Naive B cell (primary cell): ENCODE results near the gene SGMS1. TPM values are rescaled to one million over a fixed set of nuclear protein-coding genes. Genes with fewer than 3 reads are reported as not detected.
"Not testable (repeated sequence)": the region's sequence is repeated elsewhere in the genome, so short reads cannot be mapped to it uniquely, and the experiment has no call there.

Experiments
- ATAC-seq, 2 donors: fragments of 150-1000 bp; cut with Tn5 transposase; 2 replicates each; pipeline ENCODE4 v1.10.0; 2021; ENCODE audit warnings: low read depth in 2 of 2, mild to moderate bottlenecking in 2 of 2, moderate library complexity in 2 of 2
- DNase-seq: peaks from one replicate; pipeline ENCODE4 v3.0.0; 2022
- H3K27ac Mint-ChIP-seq, 6 donors: one replicate each; pipeline ENCODE4 v1.8.0; 2020 to 2022; ENCODE audit warnings: mild to moderate bottlenecking in 6 of 6, mixed read lengths in 6 of 6, moderate library complexity in 5 of 6, inconsistent platforms in 2 of 6
- H3K27me3 Mint-ChIP-seq, 3 donors: one replicate each; pipeline ENCODE4 v1.8.0; 2021 to 2022; ENCODE audit warnings: mixed read lengths in 3 of 3, mild to moderate bottlenecking in 1 of 3
- H3K36me3 Mint-ChIP-seq, 2 donors: one replicate each; pipeline ENCODE4 v1.8.0; 2020 to 2022; ENCODE audit warnings: mixed read lengths in 2 of 2, inconsistent platforms in 1 of 2, mild to moderate bottlenecking in 1 of 2
- H3K4me1 Mint-ChIP-seq, 3 donors: one replicate each; pipeline ENCODE4 v1.8.0; 2020 to 2022; ENCODE audit warnings: mixed read lengths in 3 of 3, inconsistent platforms in 1 of 3, mild to moderate bottlenecking in 1 of 3, moderate library complexity in 1 of 3
- H3K4me3 Mint-ChIP-seq, 8 donors: one replicate each; pipeline ENCODE4 v1.8.0; 2020 to 2022; ENCODE audit warnings: mild to moderate bottlenecking in 8 of 8, mixed read lengths in 8 of 8, moderate library complexity in 8 of 8, inconsistent platforms in 2 of 8
- H3K9me3 Mint-ChIP-seq, 7 donors: one replicate each; pipeline ENCODE4 v1.8.0; 2020 to 2022; ENCODE audit warnings: mixed read lengths in 7 of 7, mild to moderate bottlenecking in 5 of 7, inconsistent platforms in 2 of 7, moderate library complexity in 1 of 7
- polyA plus RNA-seq, 6 donors: library from polyadenylated mRNA; unstranded; fragments of 300-500 nt; fragmentation: Illumina TruSeq; gene quantifications; one replicate each; pipeline ENCODE4 v1.2.3, GENCODE V29; 2021; ENCODE audit warnings: low read depth in 6 of 6

Gene SGMS1
- polyA plus RNA-seq, 6 donors from 2014 or later, result 14.2 to 21.7 (median 16.7) TPM

DNA sequence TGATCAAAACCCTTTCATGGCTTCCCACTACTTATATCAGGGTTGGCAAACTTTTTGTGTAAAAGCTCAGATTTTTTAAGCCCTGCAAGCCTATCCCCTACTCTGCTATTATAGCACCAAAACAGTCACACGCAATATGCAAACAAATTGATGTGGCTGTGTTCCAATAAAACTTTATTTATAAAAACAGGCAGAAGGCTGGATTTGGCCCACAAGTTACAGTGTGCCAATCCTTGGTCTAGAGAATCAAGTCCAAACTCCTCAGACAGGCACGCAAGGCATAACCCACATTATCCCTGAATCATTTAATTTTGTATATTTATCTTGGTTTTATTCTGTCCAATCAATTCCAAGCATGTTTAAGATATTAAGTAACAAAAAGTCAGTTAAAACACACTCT lies 71.9 kb downstream of the SGMS1 start:
- DNase-seq (no peak), ATAC-seq (no peak)
- peaks cover 0 to 14% of the 10 kb centered on the region in 2 donors for H3K36me3 Mint-ChIP-seq
- no peak overlapping the region for H3K4me3 Mint-ChIP-seq
- peaks cover 0 to 11% (median 6%) of the 10 kb centered on the region in 7 donors for H3K9me3 Mint-ChIP-seq
- H3K4me1 Mint-ChIP-seq, result peaks cover 34 to 43% (median 37%) of the 10 kb centered on the region in 3 donors
- no peaks in the 10 kb centered on the region for H3K27me3 Mint-ChIP-seq
- peak overlapping the region in 4 of 6 donors; percentile 4 to 47 (median 29) for H3K27ac Mint-ChIP-seq

- Mint-ChIP-seq H3K36me3 (peaks cover 0 to 14% of the 10 kb centered on the region in 2 donors), H3K27me3 (no peaks in the 10 kb centered on the region), H3K9me3 (peaks cover 0 to 11% (median 6%) of the 10 kb centered on the region in 7 donors), H3K4me1 (peaks cover 26 to 40% (median 28%) of the 10 kb centered on the region in 3 donors), H3K27ac (peak overlapping the region in 4 of 6 donors; percentile 14 to 78 (median 59)), H3K4me3 (no peak overlapping the region)
- no peak for ATAC-seq
- no peak for DNase-seq
Measured at GRCh38 chr10:50550291-50550839, 73.4 kb downstream of the SGMS1 start.

DNA sequence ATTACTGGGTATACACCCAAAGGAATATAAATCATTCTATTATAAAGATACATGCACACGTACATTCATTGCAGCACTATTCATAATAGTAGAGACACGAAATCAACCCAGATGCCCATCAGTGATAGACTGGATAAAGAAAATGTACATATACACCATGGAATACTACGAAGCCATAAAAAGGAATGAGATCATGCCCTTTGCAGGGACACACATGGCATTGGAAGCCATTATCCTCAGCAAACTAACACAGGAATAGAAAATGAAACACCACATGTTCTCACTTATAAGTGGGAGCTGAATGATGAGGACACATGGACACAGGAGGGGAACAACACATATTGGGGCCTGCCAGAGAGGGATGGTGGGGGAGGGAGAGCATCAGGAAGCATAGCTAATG lies 74.6 kb downstream of the SGMS1 start:
- peaks cover 0 to 11% (median 6%) of the 10 kb centered on the region in 7 donors for H3K9me3 Mint-ChIP-seq
- not testable (repeated sequence) for H3K27me3 Mint-ChIP-seq, ATAC-seq, H3K4me3 Mint-ChIP-seq, H3K27ac Mint-ChIP-seq, DNase-seq
- peaks cover 30 to 51% (median 35%) of the 10 kb centered on the region in 3 donors for H3K4me1 Mint-ChIP-seq
- peaks cover 0 to 14% of the 10 kb centered on the region in 2 donors for H3K36me3 Mint-ChIP-seq

- Mint-ChIP-seq H3K4me3 (peak overlapping the region in 1 of 8 donors; percentile 71), H3K4me1 (peaks cover 30 to 55% (median 31%) of the 10 kb centered on the region in 3 donors), H3K9me3 (peaks cover 0 to 11% (median 6%) of the 10 kb centered on the region in 7 donors), H3K36me3 (peaks cover 0 to 14% of the 10 kb centered on the region in 2 donors)
- not testable (repeated sequence) for ATAC-seq, H3K27me3 Mint-ChIP-seq, DNase-seq, H3K27ac Mint-ChIP-seq
Measured at GRCh38 chr10:50548481-50548880, 75.3 kb downstream of the SGMS1 start.

- Mint-ChIP-seq H3K9me3 (peaks cover 0 to 11% (median 6%) of the 10 kb centered on the region in 7 donors), H3K4me1 (peaks cover 47 to 70% (median 52%) of the 10 kb centered on the region in 3 donors), H3K36me3 (peaks cover 0 to 14% of the 10 kb centered on the region in 2 donors)
- not testable (repeated sequence) for H3K4me3 Mint-ChIP-seq, H3K27ac Mint-ChIP-seq, H3K27me3 Mint-ChIP-seq, ATAC-seq, DNase-seq
Measured at GRCh38 chr10:50546287-50546686, 77.5 kb downstream of the SGMS1 start.

DNA sequence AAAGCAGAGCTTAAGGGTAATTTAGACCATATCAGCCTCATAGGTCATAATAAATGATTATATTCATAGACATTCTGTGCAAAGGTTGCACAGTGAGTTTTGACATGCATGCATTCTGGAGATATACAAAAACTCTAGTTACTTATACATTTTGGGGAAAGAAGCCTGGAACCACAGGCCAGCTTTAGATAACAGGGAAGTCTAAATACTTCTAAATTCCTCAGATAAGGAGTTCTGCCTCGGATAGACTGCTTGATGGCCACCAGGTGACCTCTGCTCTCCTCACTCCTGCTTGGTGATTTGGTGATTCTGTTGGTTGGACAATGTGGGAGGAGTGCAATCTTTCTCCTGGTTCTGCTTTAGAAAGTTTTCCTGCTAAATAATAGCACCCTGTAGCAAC lies 77.9 kb downstream of the SGMS1 start:
- peaks cover 0 to 11% (median 6%) of the 10 kb centered on the region in 7 donors for H3K9me3 Mint-ChIP-seq
- H3K4me1 Mint-ChIP-seq, result peaks cover 51 to 75% (median 55%) of the 10 kb centered on the region in 3 donors
- no peak for ATAC-seq
- peak overlapping the region in 2 of 6 donors; percentile 22 to 30 for H3K27ac Mint-ChIP-seq
- no peak for DNase-seq
- no peaks in the 10 kb centered on the region for H3K27me3 Mint-ChIP-seq
- H3K36me3 Mint-ChIP-seq, result peaks cover 0 to 14% of the 10 kb centered on the region in 2 donors
- H3K4me3 Mint-ChIP-seq, result no peak overlapping the region

GRCh38 chr10:50544857-50545429 lies 78.8 kb downstream of the SGMS1 start:
- DNase-seq (no peak), ATAC-seq (no peak)
- Mint-ChIP-seq H3K27ac (peak overlapping the region in 2 of 6 donors; percentile 14 to 44), H3K36me3 (peaks cover 0 to 14% of the 10 kb centered on the region in 2 donors), H3K9me3 (peaks cover 0 to 11% (median 6%) of the 10 kb centered on the region in 7 donors), H3K27me3 (no peaks in the 10 kb centered on the region), H3K4me3 (peak overlapping the region in 1 of 8 donors; percentile 0), H3K4me1 (peaks cover 57 to 84% (median 60%) of the 10 kb centered on the region in 3 donors)

DNA sequence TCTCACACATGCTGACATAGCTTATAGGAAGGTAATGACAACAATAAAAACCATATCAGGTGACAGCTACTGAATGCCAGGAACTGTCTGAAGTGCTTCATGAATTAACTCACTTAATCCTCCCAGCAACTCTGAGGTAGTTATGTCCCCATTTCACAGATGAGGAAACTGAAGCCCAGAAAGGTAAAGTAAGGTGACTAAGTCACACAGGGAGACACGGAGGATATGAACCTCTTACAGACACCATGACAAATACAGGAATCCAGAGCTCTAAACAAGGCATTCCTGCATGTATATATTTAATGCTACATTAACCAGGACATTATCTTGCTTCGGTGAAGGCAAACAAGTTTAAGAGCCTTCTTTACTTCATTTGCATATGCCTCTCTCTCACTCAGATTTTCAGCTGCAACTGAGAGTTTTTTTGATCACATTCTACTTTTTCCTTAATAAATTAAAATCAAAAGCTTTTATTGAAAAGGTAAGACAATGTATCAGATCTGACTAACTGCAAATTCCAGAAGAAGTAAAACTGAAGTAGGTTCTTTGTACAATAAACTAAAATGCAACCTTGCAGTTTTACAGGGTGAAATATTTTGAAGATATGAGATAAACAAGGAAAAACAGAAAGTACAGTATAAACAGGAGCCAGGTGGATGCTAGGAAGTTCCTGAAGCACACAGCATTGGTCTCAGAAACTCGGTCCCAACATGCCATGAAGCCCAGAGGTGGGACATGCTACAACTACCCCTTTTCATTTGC lies 79.5 kb downstream of the SGMS1 start:
- DNase-seq (no peak), ATAC-seq (no peak)
- Mint-ChIP-seq H3K27ac (peak overlapping the region in 3 of 6 donors; percentile 18 to 59 (median 35)), H3K4me3 (no peak overlapping the region), H3K4me1 (peaks cover 57 to 82% (median 60%) of the 10 kb centered on the region in 3 donors), H3K9me3 (peaks cover 0 to 11% (median 6%) of the 10 kb centered on the region in 7 donors), H3K27me3 (no peaks in the 10 kb centered on the region), H3K36me3 (peaks cover 0 to 12% of the 10 kb centered on the region in 2 donors)

- ATAC-seq (no peak), DNase-seq (no peak)
- peak overlapping the region in 4 of 6 donors; percentile 9 to 64 (median 16) for H3K27ac Mint-ChIP-seq
- peaks cover 53 to 81% (median 63%) of the 10 kb centered on the region in 3 donors for H3K4me1 Mint-ChIP-seq
- peaks cover 0 to 10% of the 10 kb centered on the region in 2 donors for H3K36me3 Mint-ChIP-seq
- no peak overlapping the region for H3K4me3 Mint-ChIP-seq
- peaks cover 0 to 9% (median 4%) of the 10 kb centered on the region in 7 donors for H3K9me3 Mint-ChIP-seq
- no peaks in the 10 kb centered on the region for H3K27me3 Mint-ChIP-seq
Measured at GRCh38 chr10:50542871-50543270, 80.9 kb downstream of the SGMS1 start.

DNA sequence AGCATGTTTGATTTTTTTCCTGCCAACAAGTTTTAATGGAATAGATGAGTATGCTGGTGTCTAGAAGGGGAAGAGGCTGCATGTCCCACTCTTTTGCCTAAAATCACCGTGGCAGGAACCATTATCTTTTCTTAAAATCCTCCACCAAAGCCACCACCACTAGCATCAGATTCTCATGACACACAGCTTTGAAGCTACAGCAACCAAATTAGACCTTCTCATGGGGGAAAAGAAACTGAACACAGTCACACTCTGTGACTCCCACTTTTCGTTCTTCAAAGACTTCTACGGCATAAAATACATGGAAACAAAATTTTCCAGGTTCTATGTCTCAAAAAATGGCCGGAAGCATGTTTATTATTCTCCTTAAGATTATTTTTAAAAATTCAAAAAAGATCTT lies 81.8 kb downstream of the SGMS1 start:
- Mint-ChIP-seq H3K9me3 (peaks cover 0 to 4% (median 0%) of the 10 kb centered on the region in 7 donors), H3K4me3 (no peak overlapping the region), H3K4me1 (peaks cover 51 to 72% (median 63%) of the 10 kb centered on the region in 3 donors), H3K27ac (peak overlapping the region in 4 of 6 donors; percentile 3 to 82 (median 28)), H3K36me3 (peaks cover 0 to 4% of the 10 kb centered on the region in 2 donors), H3K27me3 (no peaks in the 10 kb centered on the region)
- no peak for DNase-seq
- no peak for ATAC-seq

DNA sequence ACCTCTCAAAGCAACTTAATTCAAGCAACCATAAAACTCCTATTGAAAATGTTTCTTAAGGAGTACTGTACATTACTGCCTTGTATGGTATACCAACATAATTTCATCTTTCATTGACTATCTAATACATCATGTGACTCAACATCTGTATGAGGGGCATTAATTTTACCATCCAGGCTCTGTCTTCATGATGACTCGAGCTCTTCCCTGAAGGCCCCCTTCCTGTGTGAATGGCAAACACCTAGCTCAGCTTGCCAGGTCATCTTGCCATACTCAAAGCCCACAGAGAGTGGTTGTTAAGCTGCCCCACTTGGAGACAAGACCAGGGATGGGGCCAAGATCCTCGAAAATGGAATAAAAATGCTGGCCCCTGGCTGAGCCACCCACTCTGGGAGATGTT lies 82.4 kb downstream of the SGMS1 start:
- ATAC-seq (no peak), DNase-seq (no peak)
- H3K27ac Mint-ChIP-seq, result peak overlapping the region in 1 of 6 donors; percentile 10
- H3K9me3 Mint-ChIP-seq, result peaks cover 0 to 4% (median 0%) of the 10 kb centered on the region in 7 donors
- H3K4me3 Mint-ChIP-seq, result peak overlapping the region in 2 of 8 donors; percentile 18 to 52
- H3K27me3 Mint-ChIP-seq, result no peaks in the 10 kb centered on the region
- peaks cover 0 to 4% of the 10 kb centered on the region in 2 donors for H3K36me3 Mint-ChIP-seq
- peaks cover 51 to 71% (median 63%) of the 10 kb centered on the region in 3 donors for H3K4me1 Mint-ChIP-seq

DNA sequence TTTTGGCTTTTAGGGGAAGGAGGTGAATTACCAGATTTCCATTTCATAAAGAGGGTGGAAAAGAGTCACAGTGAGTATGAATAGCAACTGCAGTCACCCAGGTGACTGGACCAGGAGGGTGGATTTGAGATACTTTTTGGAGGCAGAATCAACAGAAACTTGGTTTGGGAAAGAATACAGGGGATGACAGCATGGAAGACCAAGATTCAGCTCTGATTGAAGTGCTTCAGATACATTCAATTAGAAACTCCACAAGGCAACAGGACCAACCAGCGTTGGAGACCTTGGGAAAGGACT lies 83.0 kb downstream of the SGMS1 start:
- Mint-ChIP-seq H3K4me3 (peak overlapping the region; percentile 1 to 79 (median 50)), H3K36me3 (peaks cover 0 to 7% of the 10 kb centered on the region in 2 donors), H3K9me3 (peaks cover 0 to 4% (median 0%) of the 10 kb centered on the region in 7 donors), H3K4me1 (peaks cover 51 to 67% (median 62%) of the 10 kb centered on the region in 3 donors), H3K27ac (peak overlapping the region in 3 of 6 donors; percentile 1 to 57 (median 36)), H3K27me3 (no peaks in the 10 kb centered on the region)
- ATAC-seq (no peak), DNase-seq (no peak)
